ENCODE results near the gene SPATS1. TPM values are rescaled to one million over a fixed set of nuclear protein-coding genes. Genes with fewer than 3 reads are reported as not detected.

The SPATS1 gene, protein sequence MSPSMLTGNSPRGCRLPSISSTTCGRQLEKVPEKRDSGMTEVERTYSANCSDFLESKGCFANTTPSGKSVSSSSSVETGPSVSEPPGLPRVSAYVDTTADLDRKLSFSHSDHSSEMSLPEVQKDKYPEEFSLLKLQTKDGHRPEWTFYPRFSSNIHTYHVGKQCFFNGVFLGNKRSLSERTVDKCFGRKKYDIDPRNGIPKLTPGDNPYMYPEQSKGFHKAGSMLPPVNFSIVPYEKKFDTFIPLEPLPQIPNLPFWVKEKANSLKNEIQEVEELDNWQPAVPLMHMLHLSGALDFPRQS
- total RNA-seq: not detected

DNA sequence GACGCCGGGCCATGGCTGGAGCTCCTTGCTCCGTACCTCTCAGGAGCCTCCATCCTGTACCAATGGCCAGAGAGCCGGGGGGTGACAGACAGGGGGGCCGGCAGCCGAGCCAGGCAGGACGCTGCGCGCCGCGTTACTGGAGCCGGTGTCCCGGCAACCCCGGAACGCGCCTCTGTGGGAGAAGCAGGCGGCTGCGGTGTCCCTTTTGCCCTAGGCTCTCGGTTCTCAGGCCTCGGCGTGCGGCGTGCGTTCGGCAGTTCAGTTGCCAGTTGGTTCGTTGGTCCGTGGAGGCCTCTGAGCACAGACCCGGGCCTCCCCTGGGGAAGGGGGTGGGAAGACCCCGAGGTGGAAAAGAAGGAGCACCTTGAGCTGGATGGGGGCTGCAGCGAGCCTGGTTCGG is at the start of gene SPATS1:
TSS of gene SPATS1 (plus strand) at position 162 of the 400 bp plus-strand sequence. CDS start 446 bp downstream, outside the sequence.
- peaks cover 5% of the 10 kb centered on the region for H3K4me1 Mint-ChIP-seq (ENCODE audit: low read depth)
- H3K4me3 Mint-ChIP-seq: no peak within 1 kb of the TSS
- no peaks in the 10 kb centered on the region for H3K9me3 Mint-ChIP-seq
- peak; percentile 10 for DNase-seq
- ATAC-seq (replicated peaks in 1 of 2): no peak
- H3K36me3 Mint-ChIP-seq (ENCODE audit: insufficient read depth in 2 of 2): no peaks in the 10 kb centered on the region
- H3K27ac Mint-ChIP-seq: no peak within 1 kb of the TSS
- peaks cover 47% of the 10 kb centered on the region for H3K27me3 Mint-ChIP-seq (ENCODE audit: low read depth)

DNA sequence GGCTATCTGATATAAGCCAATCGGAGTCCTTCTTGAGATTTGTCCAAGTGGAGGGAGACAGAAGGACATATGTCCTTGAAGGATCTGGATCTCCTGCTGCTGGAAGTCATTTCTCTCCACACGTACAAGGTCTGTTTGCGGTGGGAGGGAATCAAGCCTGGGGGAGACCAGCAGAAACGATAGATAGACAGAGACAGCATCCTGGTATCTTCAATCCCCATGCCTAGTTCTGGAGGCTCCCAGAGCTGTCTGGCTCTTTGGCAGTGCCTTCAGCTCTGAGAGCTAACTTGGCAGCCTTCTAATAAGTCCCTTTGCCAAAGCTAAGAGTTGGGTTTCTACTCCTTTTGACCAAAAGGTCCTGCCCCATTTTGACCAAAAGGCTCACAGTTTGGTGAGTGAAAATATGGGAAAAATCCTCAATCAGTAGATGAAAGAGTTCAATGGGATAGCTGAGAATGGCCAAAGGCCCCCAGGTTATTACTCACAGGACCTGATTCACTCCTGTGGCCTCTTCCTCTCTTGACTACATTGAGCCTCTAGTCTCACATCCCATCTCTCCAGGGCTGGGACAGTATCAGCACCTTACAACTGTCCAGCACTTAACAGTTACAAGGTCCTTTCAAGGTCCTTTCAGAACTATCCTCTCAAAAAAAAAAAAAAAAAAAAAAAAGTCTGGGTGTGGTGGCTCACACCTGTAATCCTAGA is 49.6 kb upstream of the SPATS1 start:
- Mint-ChIP-seq H3K9me3 (no peaks in the 10 kb centered on the region), H3K27me3 (ENCODE audit: low read depth) (peaks cover 69% of the 10 kb centered on the region), H3K36me3 (ENCODE audit: insufficient read depth in 2 of 2) (no peaks in the 10 kb centered on the region), H3K27ac (no peak overlapping the region), H3K4me1 (ENCODE audit: low read depth) (no peaks in the 10 kb centered on the region), H3K4me3 (no peak overlapping the region)
- ATAC-seq (replicated peaks in 1 of 2) (no peak), DNase-seq (no peak)

DNA sequence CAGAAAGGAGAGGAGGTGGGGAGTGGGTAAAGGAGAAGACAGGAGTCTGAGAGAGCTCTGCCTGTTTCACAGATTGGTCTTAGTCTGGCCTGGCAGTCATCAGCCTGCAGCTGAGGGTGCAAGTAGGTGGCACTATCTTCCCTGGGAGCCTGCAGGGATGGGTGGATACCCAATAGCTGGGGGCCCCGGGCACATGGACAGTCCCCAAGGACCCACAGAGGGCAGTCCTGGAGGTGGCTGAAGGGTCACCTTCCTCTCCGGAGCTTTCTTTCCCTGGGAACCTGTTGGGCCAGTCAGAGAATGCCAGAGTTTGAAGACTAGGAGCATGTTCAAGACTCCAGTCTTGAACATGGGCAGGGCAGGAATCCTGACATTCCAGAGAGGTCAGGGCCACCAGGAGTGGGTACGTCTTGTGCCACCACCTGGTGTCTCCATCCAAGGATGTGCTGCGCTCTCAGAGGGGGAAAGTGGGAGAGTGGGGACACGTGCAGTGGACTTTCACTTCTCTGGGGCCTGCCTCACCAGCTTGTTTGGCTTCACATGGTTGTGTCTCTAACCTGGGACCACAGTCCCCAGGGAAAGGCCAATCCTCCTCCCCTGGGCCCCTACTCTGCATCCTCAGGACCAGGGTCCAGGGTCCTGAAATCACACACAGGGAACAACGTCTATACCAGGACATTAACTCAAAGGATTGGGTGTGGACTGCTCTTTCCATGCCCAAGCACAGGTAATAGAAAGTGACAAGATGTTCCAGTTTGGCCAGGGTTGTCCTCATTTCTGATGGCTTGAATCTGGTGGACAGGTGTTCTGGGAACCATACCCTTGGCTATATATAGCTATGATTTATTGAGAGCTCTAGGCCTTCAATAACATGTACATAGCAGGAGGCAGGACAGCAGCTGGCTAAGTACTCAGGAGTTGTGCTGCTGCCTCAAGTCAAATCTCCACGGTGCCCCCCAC is 47.3 kb upstream of the SPATS1 start:
- H3K27ac Mint-ChIP-seq: no peak overlapping the region
- H3K4me1 Mint-ChIP-seq (ENCODE audit: low read depth): no peaks in the 10 kb centered on the region
- DNase-seq: no peak
- H3K36me3 Mint-ChIP-seq (ENCODE audit: insufficient read depth in 2 of 2): no peaks in the 10 kb centered on the region
- H3K4me3 Mint-ChIP-seq: no peak overlapping the region
- no peak for ATAC-seq (replicated peaks in 1 of 2)
- H3K27me3 Mint-ChIP-seq (ENCODE audit: low read depth): peaks cover 62% of the 10 kb centered on the region
- H3K9me3 Mint-ChIP-seq: no peaks in the 10 kb centered on the region

DNA sequence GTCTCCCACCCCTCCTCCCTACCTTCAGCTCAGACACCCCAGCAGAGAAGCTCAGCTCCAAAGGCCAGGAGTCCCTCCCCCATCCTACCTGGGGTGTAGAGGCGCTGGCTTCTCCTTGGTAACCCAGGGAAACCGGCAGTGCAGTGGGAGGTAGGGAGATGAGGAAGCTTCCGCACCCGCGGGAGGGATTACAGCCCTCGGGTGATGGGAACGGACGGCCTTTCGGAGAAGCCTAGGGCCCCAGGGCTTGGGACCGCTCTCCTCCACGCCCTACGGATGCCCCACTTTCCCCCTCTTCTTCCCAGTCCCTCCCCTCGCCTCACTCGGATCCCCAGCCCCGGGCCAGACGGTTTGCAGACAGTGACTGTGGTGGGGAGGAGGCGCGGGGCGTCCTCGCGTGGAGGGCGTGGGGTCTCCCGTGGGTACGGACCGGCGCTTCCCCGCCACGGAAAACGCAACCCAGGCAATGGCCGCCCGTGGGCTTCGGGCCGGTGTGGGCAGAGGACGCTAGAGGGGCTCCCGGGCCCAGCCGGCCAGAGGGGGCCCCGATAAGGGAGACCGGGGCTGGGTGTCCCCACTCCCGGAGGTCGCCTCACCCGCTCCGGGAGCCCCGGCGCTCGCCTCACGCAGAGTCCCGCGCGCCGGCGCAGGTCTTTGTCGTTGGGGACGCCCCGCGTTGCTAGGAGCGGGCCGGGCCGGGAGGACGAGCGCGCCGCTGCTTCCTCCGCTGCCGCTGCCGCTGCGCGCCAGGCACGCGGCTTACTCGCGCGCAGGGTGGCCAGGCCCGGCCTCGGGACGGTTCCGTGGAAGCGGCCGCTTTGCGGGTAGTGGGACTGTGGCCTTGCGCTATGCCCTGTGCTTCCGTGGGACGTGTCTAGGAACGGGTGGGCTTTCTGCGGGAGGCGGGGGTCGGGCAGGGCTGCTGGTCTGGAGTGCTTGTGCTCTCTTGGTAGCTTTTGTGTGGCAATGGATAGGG is 45.1 kb upstream of the SPATS1 start:
- Mint-ChIP-seq H3K4me1 (ENCODE audit: low read depth) (no peaks in the 10 kb centered on the region), H3K9me3 (no peaks in the 10 kb centered on the region), H3K27ac (no peak overlapping the region), H3K4me3 (peak overlapping the region; percentile 49 to 67), H3K36me3 (ENCODE audit: insufficient read depth in 2 of 2) (peaks cover 0 to 7% of the 10 kb centered on the region in 2 donors), H3K27me3 (ENCODE audit: low read depth) (peaks cover 39% of the 10 kb centered on the region)
- ATAC-seq (replicated peaks in 1 of 2) (peak; percentile 80), DNase-seq (peak; percentile 52 to 61)

DNA sequence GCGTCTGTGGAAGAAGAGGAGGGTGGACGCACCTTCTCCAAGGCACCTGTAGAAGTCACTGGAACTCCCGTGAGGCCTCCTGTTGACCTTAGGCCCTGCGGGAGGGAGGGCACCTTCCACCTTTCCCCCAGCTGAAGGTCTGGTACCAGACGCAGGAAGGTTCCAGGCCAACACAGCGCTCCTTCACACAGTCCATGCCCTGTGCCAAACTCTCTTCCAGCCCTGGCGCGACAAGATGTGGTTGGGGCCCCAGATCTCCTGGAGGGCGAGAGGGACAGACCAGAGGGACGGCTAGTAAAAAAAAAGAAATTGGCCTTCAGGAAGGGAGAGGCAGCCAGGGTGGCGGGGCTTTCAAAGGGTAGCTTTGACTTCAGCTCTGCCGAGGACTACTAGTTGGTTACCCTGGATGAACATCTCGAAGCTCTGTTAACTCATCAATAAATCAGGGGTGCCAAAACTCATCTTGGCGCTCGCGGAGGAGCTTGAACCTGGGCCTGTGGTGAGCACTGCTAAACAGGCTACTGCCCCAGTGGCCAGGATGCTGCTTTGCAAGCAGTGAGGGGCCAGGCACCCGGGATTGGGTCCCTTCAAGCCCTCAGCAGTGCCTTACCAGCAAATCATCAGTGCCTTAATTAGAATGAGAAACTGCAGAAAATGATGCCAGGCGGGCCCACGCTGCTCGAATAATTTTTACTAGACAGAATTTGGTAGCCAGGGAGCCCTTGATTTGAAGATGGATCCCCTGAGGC is 44.2 kb upstream of the SPATS1 start:
- Mint-ChIP-seq H3K4me1 (ENCODE audit: low read depth) (no peaks in the 10 kb centered on the region), H3K27me3 (ENCODE audit: low read depth) (peaks cover 36% of the 10 kb centered on the region), H3K36me3 (ENCODE audit: insufficient read depth in 2 of 2) (peaks cover 0 to 9% of the 10 kb centered on the region in 2 donors), H3K4me3 (peak overlapping the region; percentile 49 to 67), H3K9me3 (no peaks in the 10 kb centered on the region), H3K27ac (no peak overlapping the region)
- no peak for DNase-seq
- no peak for ATAC-seq (replicated peaks in 1 of 2)

DNA sequence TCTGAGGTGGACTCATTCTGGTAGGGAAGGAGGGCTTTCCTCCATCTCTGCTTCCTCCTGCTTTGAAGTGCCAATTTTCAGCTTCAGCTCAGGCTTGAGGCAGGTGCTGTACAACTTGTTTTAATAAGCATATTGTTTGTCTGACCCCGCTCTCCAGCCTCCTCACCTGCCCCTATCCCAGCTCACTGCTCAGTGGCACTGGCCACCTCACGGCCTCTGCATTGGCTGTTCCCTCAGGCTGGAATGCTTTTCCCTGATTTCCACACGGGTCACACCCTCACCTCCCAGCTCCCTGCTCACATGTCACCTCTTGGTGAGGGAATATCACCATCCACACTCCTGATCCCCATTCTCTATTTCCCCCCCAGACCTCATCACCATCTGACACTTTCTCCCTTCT is 43.6 kb upstream of the SPATS1 start:
- H3K27me3 Mint-ChIP-seq (ENCODE audit: low read depth): peaks cover 36% of the 10 kb centered on the region
- peak overlapping the region in 1 of 2 donors; percentile 54 for H3K4me3 Mint-ChIP-seq
- ATAC-seq (replicated peaks in 1 of 2): no peak
- H3K9me3 Mint-ChIP-seq: no peaks in the 10 kb centered on the region
- no peaks in the 10 kb centered on the region for H3K4me1 Mint-ChIP-seq (ENCODE audit: low read depth)
- no peak overlapping the region for H3K27ac Mint-ChIP-seq
- H3K36me3 Mint-ChIP-seq (ENCODE audit: insufficient read depth in 2 of 2): peaks cover 3 to 12% of the 10 kb centered on the region in 2 donors
- no peak for DNase-seq

DNA sequence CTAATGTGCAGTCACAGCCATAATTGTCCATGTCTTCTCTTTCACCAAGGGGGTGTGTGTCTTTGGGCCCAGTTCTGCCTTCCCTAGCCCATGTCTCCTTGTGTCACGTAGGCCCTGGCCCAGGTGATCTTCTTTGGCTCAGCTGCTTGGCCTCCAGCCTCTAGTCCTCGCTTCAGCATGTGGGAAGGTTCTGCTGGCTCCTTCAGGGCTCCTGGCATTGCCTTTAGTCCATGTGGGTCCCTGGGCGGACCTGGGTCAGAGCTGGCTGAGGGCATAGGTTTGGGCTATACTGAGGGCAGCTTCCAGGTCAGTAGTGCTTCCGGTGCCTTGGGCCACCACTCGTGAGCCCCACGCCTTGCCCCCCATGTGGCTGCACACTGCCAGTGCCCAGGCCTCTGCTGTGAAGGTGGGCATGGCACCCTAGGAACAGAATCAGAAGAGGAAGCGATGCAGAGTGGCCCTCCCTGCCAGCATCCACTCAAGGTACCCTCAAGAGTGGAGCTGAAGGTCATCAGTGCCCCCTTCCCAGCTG is 42.1 kb upstream of the SPATS1 start:
- no peak for DNase-seq
- peaks cover 23% of the 10 kb centered on the region for H3K27me3 Mint-ChIP-seq (ENCODE audit: low read depth)
- peaks cover 3 to 15% of the 10 kb centered on the region in 2 donors for H3K36me3 Mint-ChIP-seq (ENCODE audit: insufficient read depth in 2 of 2)
- H3K4me3 Mint-ChIP-seq: no peak overlapping the region
- no peak for ATAC-seq (replicated peaks in 1 of 2)
- no peaks in the 10 kb centered on the region for H3K4me1 Mint-ChIP-seq (ENCODE audit: low read depth)
- no peak overlapping the region for H3K27ac Mint-ChIP-seq
- H3K9me3 Mint-ChIP-seq: no peaks in the 10 kb centered on the region

DNA sequence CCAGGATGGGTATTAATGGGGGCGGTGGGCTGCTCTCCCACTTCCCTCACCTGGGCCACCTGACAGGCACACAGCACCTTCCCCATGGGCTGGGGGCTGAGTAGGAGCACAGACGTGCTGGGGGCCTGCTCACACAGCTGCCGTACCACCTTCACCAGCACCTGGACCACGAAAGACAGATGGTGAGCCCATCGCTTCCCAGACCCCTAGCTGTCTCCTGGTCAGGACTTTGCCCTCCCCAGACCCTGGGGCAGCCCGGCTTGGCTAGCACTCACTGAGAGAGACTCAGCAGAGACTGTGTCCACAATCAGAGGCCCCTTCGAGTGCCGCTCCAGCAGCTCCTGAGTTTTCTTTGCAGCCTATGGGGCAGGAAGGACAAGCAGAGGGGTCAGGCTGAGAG is 41.3 kb upstream of the SPATS1 start:
- Mint-ChIP-seq H3K9me3 (no peaks in the 10 kb centered on the region), H3K27ac (no peak overlapping the region), H3K27me3 (ENCODE audit: low read depth) (peaks cover 15% of the 10 kb centered on the region), H3K4me3 (no peak overlapping the region), H3K4me1 (ENCODE audit: low read depth) (no peaks in the 10 kb centered on the region), H3K36me3 (ENCODE audit: insufficient read depth in 2 of 2) (peaks cover 3 to 18% of the 10 kb centered on the region in 2 donors)
- DNase-seq: no peak
- no peak for ATAC-seq (replicated peaks in 1 of 2)

DNA sequence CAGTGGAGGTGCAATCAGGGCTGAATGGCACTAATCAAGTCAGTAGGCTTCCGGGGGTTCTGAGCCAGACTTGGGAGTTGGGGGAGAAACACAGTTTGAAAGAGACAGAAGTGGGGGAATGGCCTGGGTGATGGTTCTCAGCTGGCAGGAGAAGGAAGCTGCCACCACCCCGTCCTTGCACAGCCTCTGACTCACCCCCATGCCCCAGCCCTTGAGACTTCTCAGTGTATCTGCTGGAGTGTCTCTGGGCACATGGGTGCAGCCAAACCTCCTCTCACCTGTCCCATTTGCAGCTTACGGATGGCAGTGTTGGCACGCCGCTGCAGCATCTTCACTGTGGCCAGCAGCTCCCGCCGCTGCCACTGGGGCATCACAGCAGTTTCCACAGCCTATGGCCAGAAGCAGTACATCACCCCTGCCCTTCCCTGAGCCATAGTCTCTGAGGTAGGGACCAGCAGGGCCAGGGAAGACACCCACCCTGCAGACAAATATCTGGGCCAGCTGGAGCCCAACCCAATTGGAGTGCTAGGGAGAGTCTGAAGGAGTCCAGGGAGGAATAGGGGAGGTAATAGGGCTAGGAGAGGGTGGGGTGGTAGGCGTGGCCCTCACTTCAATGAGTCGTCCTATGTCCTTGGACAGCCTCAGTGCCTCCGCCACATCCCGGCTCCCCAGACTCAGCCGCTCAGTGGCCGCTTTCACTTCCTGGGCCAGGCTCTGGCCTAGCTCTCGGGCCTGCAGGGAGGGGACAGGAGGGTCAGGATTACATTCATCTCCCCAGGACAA is 40.5 kb upstream of the SPATS1 start:
- no peak overlapping the region for H3K27ac Mint-ChIP-seq
- H3K27me3 Mint-ChIP-seq (ENCODE audit: low read depth): peaks cover 6% of the 10 kb centered on the region
- no peaks in the 10 kb centered on the region for H3K4me1 Mint-ChIP-seq (ENCODE audit: low read depth)
- DNase-seq (no peak), ATAC-seq (replicated peaks in 1 of 2) (no peak)
- peaks cover 3 to 18% of the 10 kb centered on the region in 2 donors for H3K36me3 Mint-ChIP-seq (ENCODE audit: insufficient read depth in 2 of 2)
- H3K9me3 Mint-ChIP-seq: no peaks in the 10 kb centered on the region
- H3K4me3 Mint-ChIP-seq: no peak overlapping the region

DNA sequence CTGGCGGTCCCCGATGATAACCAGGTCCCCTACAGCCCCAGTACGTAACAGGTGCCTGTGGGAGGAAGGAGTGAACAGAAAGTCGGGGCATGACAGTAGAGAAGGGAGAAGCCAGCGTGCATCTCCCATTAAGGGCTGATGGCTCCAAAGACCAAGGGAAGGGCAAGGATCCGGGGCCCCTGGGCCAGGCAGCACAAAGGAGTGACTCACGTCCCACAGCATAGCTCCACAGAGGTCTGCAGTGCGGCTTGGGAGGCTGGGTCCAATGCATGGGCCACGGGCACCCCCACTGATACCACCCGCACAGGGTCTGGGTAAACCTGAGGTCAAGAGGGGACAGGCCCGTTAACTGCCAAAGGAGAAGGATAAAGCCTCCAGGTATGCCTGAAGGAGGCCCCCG is 39.6 kb upstream of the SPATS1 start:
- no peaks in the 10 kb centered on the region for H3K9me3 Mint-ChIP-seq
- no peaks in the 10 kb centered on the region for H3K4me1 Mint-ChIP-seq (ENCODE audit: low read depth)
- H3K4me3 Mint-ChIP-seq: no peak overlapping the region
- H3K36me3 Mint-ChIP-seq (ENCODE audit: insufficient read depth in 2 of 2): peaks cover 3 to 18% of the 10 kb centered on the region in 2 donors
- H3K27me3 Mint-ChIP-seq (ENCODE audit: low read depth): peaks cover 5% of the 10 kb centered on the region
- no peak for DNase-seq
- no peak for ATAC-seq (replicated peaks in 1 of 2)
- H3K27ac Mint-ChIP-seq: no peak overlapping the region

DNA sequence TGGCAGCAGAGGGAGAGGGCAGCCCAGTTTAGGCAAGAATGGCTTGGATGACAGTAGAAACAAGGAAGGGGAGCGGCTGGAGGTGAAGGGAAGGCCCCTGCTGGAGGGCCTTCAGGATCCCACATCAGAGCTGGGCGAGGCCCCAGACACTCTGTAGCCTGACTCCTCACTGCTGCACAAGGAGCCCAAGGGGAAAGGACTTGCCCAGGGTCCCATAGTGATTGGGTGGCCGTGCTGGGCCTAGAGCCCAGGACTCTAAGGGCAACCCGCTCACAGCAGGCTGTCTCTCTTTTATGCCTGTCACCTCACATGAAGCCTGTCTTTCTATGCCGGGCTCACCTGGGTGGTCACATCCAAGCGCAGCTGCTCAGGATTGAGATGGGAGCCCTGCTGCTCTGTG is 38.6 kb upstream of the SPATS1 start:
- ATAC-seq (replicated peaks in 1 of 2): no peak
- H3K27me3 Mint-ChIP-seq (ENCODE audit: low read depth): peaks cover 3% of the 10 kb centered on the region
- H3K9me3 Mint-ChIP-seq: no peaks in the 10 kb centered on the region
- peaks cover 3 to 21% of the 10 kb centered on the region in 2 donors for H3K36me3 Mint-ChIP-seq (ENCODE audit: insufficient read depth in 2 of 2)
- H3K27ac Mint-ChIP-seq: no peak overlapping the region
- no peaks in the 10 kb centered on the region for H3K4me1 Mint-ChIP-seq (ENCODE audit: low read depth)
- DNase-seq: no peak
- no peak overlapping the region for H3K4me3 Mint-ChIP-seq

Measured in activated T-cell treated with anti-CD3 and anti-CD28 coated beads, Interleukin-2, amount 50 U/mL, for 72 hours (primary cell).